ENCODE data around the gene TULP3. TPM values are rescaled to one million over a fixed set of nuclear protein-coding genes. Genes with fewer than 3 reads are reported as not detected.

The TULP3 gene
- total RNA-seq, 1 experiment from 2014 or later = 54.6 TPM

DNA sequence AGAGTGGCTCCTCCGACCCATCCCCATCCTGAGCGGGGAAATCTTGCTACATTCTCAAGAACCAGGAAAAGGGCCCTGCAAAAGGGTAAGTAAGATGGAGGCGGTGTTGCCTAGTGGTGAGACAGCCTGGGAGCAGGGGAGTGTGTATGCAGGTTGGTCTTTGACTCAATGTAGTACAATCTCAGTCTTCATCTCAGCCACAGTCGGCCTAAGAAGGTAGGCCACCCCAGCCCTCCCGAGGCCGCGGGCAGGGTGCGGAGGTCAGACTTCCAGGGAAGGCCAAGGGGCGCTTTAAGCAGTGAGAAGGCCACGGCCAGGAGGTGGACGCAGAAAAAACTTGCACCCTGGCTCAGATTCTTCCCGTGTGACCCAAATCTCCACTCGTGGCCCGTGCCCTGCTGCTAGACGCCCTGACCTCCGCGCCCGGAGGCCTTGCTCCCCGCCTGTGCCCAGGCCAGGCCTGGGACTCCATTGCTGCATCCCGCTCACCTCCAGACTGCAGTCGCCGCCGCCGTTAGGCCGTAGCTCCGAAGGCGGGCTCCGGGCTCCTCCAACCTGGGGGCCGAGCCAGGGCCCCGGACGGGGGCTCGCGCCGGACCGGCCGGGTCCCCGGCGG, 14.2 kb upstream of the TULP3 start:
- H3K4me2 ChIP-seq = peak overlapping the region; percentile 98
- H3F3A ChIP-seq (ENCODE audit: insufficient read depth, low read depth) = peaks cover 13% of the 10 kb centered on the region; the same call in 1 of the 2 replicates
- no peak for DNase-seq
- H2AFZ ChIP-seq = peak overlapping the region; percentile 80
- intact Hi-C loops (cut with micrococcal nuclease; ENCODE audit: unreplicated experiment) = loop anchor here (1.0 to 5.0 kb wide), 5 partner anchors 15 to 166 kb away; partner anchors contain the start of genes ITFG2 and TEAD4
- no peak for TF ChIP-seq EZH2 (IDR thresholded peaks at IDR 0.05; ENCODE audit: low read depth)
- TF ChIP-seq, protein P1, sequence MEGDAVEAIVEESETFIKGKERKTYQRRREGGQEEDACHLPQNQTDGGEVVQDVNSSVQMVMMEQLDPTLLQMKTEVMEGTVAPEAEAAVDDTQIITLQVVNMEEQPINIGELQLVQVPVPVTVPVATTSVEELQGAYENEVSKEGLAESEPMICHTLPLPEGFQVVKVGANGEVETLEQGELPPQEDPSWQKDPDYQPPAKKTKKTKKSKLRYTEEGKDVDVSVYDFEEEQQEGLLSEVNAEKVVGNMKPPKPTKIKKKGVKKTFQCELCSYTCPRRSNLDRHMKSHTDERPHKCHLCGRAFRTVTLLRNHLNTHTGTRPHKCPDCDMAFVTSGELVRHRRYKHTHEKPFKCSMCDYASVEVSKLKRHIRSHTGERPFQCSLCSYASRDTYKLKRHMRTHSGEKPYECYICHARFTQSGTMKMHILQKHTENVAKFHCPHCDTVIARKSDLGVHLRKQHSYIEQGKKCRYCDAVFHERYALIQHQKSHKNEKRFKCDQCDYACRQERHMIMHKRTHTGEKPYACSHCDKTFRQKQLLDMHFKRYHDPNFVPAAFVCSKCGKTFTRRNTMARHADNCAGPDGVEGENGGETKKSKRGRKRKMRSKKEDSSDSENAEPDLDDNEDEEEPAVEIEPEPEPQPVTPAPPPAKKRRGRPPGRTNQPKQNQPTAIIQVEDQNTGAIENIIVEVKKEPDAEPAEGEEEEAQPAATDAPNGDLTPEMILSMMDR (conservative IDR thresholded peaks at IDR 0.05) = no peak
- peaks cover 15% of the 10 kb centered on the region for H4K20me1 ChIP-seq (ENCODE audit: insufficient read depth)
- ChIA-PET POLR2A (ENCODE audit: unreplicated experiment) (interaction anchor here (0.6 to 0.7 kb wide), 2 partner anchors 73 to 1772 kb away, joined by 3 read pairs; partner anchors contain the start of genes AKAP3 and NDUFA9), CTCF (interaction anchor here (0.7 kb wide), 1 partner anchor 13 kb away, joined by 3 read pairs; no protein-coding TSS in a partner anchor)
- H3K79me2 ChIP-seq (ENCODE audit: low read depth) = peaks cover 66% of the 10 kb centered on the region
- H3K4me1 ChIP-seq (replicated peaks; ENCODE audit: insufficient read depth) = peaks cover 15% of the 10 kb centered on the region; the same call in 1 of the 2 replicates
- H3K27me3 ChIP-seq (ENCODE audit: insufficient read depth, low read depth) = no peaks in the 10 kb centered on the region
- peak overlapping the region; percentile 71 for H3K4me3 ChIP-seq
- H3K36me3 ChIP-seq (ENCODE audit: low read depth) = peaks cover 27% of the 10 kb centered on the region
- H3K9me2 ChIP-seq (ENCODE audit: insufficient read depth) = no peaks in the 10 kb centered on the region
- no peak overlapping the region for H3K27ac ChIP-seq
- no peaks in the 10 kb centered on the region for H3K9me3 ChIP-seq (ENCODE audit: insufficient read depth, low read depth)
- TSS peak; percentile 58 for BruUV-seq (replicated peaks)

DNA sequence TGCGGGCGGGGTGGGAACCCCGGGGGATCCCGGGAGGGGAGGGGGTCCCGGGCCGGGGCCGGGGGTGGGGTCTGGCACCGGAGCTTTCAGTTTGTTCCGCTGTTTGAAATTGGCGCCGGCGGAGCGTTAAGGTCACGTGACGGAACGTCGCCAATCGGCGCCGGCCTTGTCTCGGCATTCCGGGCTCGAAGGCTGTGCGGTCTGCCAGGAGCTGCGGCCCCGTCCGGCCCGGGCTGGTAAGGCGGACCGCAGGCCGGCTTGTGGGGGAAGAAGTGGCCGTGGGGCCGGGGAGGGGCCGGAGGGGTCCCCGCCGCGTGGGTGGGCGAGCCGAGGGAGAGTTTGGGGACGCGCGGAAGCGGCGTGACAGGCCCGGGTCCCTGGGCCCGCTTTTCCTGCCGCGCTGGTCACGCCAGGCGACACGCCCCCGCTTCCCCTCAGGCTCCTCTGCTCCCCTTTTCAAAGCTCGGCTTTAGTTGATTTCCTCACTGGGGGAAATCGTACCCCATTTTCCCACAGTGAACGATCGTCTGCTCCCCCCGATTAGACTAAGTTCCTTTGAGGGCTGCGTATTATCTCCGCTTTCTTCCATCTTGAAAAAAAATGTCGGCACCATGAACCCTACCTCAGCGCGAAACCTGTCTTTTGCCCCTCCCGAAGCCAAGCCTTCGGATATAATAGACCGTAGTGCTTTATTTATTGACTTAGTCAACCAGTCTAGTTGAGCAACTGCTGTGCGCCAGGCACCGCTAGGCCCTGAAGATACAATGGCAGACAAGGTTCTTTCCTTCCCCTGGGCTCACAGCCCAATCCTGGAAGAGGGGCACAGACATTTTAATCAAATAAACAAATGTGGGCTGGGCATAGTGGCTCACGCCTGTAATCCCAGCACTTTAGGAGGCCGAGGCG, 13.4 kb upstream of the TULP3 start, which contains the start of the genes FOXM1 and RHNO1:
FOXM1 (minus strand) TSS at position 128 of the 906 bp plus-strand sequence. CDS start 2,696 bp downstream, outside the sequence.
RHNO1 (plus strand) TSS at position 177 of the 906 bp plus-strand sequence. CDS start 8,144 bp downstream, outside the sequence.
- peak within 1 kb of the TSS; percentile 78 for H3K27ac ChIP-seq

More for the DNA sequence above, 13.4 kb upstream of the TULP3 start, which contains the start of the genes FOXM1 and RHNO1:
- Histone ChIP-seq H3K79me2 (ENCODE audit: low read depth) (peaks cover 69% of the 10 kb centered on the region), H4K20me1 (ENCODE audit: insufficient read depth) (peaks cover 15% of the 10 kb centered on the region), H3K27me3 (ENCODE audit: insufficient read depth, low read depth) (no peaks in the 10 kb centered on the region), H2AFZ (peak within 1 kb of the TSS; percentile 86), H3K36me3 (ENCODE audit: low read depth) (peaks cover 22% of the 10 kb centered on the region; the same call in 1 of the 2 replicates), H3K4me2 (peak within 1 kb of the TSS; percentile 98), H3K9me3 (ENCODE audit: insufficient read depth, low read depth) (no peaks in the 10 kb centered on the region), H3F3A (ENCODE audit: insufficient read depth, low read depth) (peaks cover 13% of the 10 kb centered on the region; the same call in 1 of the 2 replicates), H3K4me1 (replicated peaks; ENCODE audit: insufficient read depth) (peaks cover 15% of the 10 kb centered on the region; the same call in 1 of the 2 replicates), H3K9me2 (ENCODE audit: insufficient read depth) (no peaks in the 10 kb centered on the region), H3K4me3 (peak within 1 kb of the TSS; percentile 71)
- intact Hi-C loops (cut with micrococcal nuclease; ENCODE audit: unreplicated experiment) = loop anchor here (1.0 to 5.0 kb wide), 5 partner anchors 14 to 165 kb away; partner anchors contain the start of genes ITFG2 and TEAD4
- peak; percentile 90 to 94 for DNase-seq
- TF ChIP-seq, protein P1 (conservative IDR thresholded peaks at IDR 0.05) = no peak
- no peak for TF ChIP-seq EZH2 (IDR thresholded peaks at IDR 0.05; ENCODE audit: low read depth)
- POLR2A ChIA-PET (ENCODE audit: unreplicated experiment) = interaction anchor here (0.6 to 0.7 kb wide), 2 partner anchors 72 to 1772 kb away, joined by 3 read pairs; partner anchors contain the start of genes AKAP3 and NDUFA9
- BruUV-seq (replicated peaks) = TSS peak; percentile 73
- CTCF ChIA-PET = interaction anchor here (0.7 kb wide), 1 partner anchor 12 kb away, joined by 3 read pairs; no protein-coding TSS in a partner anchor

Measured in PC-9 (cell line).